ENCODE data around the gene GBF1.

Gene GBF1

GRCh38 chr10:102240467-102241031 is 4.8 kb upstream of the GBF1 start:
- H3K79me2 ChIP-seq = peaks cover 2% of the 10 kb centered on the region
- H3K4me2 ChIP-seq (ENCODE audit: low read length) = peak overlapping the region; percentile 93
- no peaks in the 10 kb centered on the region for H3K27me3 ChIP-seq (ENCODE audit: control insufficient read depth, insufficient read depth, low read length)
- TF ChIP-seq, protein P1, sequence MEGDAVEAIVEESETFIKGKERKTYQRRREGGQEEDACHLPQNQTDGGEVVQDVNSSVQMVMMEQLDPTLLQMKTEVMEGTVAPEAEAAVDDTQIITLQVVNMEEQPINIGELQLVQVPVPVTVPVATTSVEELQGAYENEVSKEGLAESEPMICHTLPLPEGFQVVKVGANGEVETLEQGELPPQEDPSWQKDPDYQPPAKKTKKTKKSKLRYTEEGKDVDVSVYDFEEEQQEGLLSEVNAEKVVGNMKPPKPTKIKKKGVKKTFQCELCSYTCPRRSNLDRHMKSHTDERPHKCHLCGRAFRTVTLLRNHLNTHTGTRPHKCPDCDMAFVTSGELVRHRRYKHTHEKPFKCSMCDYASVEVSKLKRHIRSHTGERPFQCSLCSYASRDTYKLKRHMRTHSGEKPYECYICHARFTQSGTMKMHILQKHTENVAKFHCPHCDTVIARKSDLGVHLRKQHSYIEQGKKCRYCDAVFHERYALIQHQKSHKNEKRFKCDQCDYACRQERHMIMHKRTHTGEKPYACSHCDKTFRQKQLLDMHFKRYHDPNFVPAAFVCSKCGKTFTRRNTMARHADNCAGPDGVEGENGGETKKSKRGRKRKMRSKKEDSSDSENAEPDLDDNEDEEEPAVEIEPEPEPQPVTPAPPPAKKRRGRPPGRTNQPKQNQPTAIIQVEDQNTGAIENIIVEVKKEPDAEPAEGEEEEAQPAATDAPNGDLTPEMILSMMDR (IDR thresholded peaks at IDR 0.05) = no peak
- H3K9ac ChIP-seq = no peak overlapping the region
- no peaks in the 10 kb centered on the region for H3K36me3 ChIP-seq (ENCODE audit: control insufficient read depth, insufficient read depth, low read length)
- H2AFZ ChIP-seq = peak overlapping the region; percentile 72
- no peaks in the 10 kb centered on the region for H3K9me3 ChIP-seq (ENCODE audit: control insufficient read depth, low read length)
- H3K4me1 ChIP-seq = peaks cover 8% of the 10 kb centered on the region
- no peak overlapping the region for H3K4me3 ChIP-seq (ENCODE audit: low read depth, low read length)
- no peak overlapping the region for H3K27ac ChIP-seq

DNA sequence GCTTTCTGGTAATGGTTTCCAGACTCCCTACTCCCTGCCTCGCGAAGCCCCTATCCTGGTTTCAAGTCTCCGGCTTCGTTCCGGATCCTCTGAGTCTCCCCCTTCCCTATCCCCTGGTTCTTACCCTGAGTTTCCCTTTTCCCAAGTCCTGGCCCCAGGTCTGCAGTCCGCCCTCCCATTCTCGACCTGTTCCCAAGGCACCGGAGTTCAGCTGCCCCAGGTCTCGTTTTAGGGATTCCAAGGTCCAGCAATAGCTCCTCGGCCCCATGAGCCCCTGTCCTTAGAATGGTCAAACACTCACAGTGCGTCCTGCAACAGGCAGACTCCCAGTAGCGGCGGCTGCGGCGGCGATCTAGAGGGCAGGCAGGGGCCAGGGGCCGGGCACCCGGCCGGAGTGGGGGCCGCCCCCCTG is 4.3 kb upstream of the GBF1 start:
- Histone ChIP-seq H3K4me3 (ENCODE audit: low read depth, low read length) (peak overlapping the region; percentile 43), H2AFZ (peak overlapping the region; percentile 72), H3K4me1 (peaks cover 8% of the 10 kb centered on the region), H3K36me3 (ENCODE audit: control insufficient read depth, insufficient read depth, low read length) (no peaks in the 10 kb centered on the region), H3K79me2 (peaks cover 3% of the 10 kb centered on the region), H3K27ac (no peak overlapping the region), H3K9me3 (ENCODE audit: control insufficient read depth, low read length) (no peaks in the 10 kb centered on the region), H3K27me3 (ENCODE audit: control insufficient read depth, insufficient read depth, low read length) (no peaks in the 10 kb centered on the region), H3K9ac (no peak overlapping the region), H3K4me2 (ENCODE audit: low read length) (peak overlapping the region; percentile 93)
- TF ChIP-seq, protein P1 (IDR thresholded peaks at IDR 0.05) = no peak

- Histone ChIP-seq H3K36me3 (ENCODE audit: control insufficient read depth, insufficient read depth, low read length) (no peaks in the 10 kb centered on the region), H3K27me3 (ENCODE audit: control insufficient read depth, insufficient read depth, low read length) (no peaks in the 10 kb centered on the region), H3K4me1 (peaks cover 13% of the 10 kb centered on the region), H3K9ac (no peak within 1 kb of the TSS), H3K27ac (no peak within 1 kb of the TSS), H3K9me3 (ENCODE audit: control insufficient read depth, low read length) (no peaks in the 10 kb centered on the region), H3K4me2 (ENCODE audit: low read length) (peak within 1 kb of the TSS; percentile 93), H3K79me2 (peaks cover 9% of the 10 kb centered on the region), H3K4me3 (ENCODE audit: low read depth, low read length) (peak within 1 kb of the TSS; percentile 43), H2AFZ (peak within 1 kb of the TSS; percentile 72)
- TF ChIP-seq, protein P1 (IDR thresholded peaks at IDR 0.05) = no peak
These were observed 3.8 kb upstream of the GBF1 start, which contains the start of gene PITX3 for GRCh38 chr10:102241444-102242117. PITX3 (minus strand) TSS chr10:102241512; CDS start chr10:102232080, 9,432 bp downstream.

DNA sequence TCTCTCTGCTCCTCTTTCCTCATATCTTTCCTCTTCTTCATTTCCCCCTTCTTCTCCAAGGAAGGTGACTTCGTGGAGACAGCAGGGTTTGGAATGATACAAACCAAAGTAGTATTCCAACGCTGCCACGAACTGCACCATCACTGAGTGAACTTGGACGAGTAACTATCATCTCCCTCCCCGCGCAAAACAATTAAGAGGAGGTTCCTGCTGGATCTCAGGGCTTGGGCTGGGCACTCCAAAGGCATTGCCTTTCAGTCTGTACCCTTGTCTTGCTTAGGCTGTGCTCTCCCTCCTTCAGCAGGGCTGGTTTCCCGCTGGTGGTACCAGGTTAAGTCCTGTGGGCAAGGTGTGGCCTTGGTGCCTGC is 3.2 kb upstream of the GBF1 start:
- H3K9ac ChIP-seq = no peak overlapping the region
- peaks cover 19% of the 10 kb centered on the region for H3K4me1 ChIP-seq
- TF ChIP-seq, protein P1 (IDR thresholded peaks at IDR 0.05) = no peak

More for the DNA sequence above, 3.2 kb upstream of the GBF1 start:
- Histone ChIP-seq H3K4me3 (ENCODE audit: low read depth, low read length) (peak overlapping the region; percentile 43), H3K27ac (no peak overlapping the region), H3K27me3 (ENCODE audit: control insufficient read depth, insufficient read depth, low read length) (no peaks in the 10 kb centered on the region), H3K4me2 (ENCODE audit: low read length) (peak overlapping the region; percentile 93), H3K79me2 (peaks cover 14% of the 10 kb centered on the region), H3K36me3 (ENCODE audit: control insufficient read depth, insufficient read depth, low read length) (no peaks in the 10 kb centered on the region), H2AFZ (peak overlapping the region; percentile 72), H3K9me3 (ENCODE audit: control insufficient read depth, low read length) (no peaks in the 10 kb centered on the region)
